Breast epithelium (tissue), 3 donors: ENCODE data around the gene CFAP54.

ENCODE experiments used
- CTCF ChIP-seq, 3 donors: fragments of 450-650 bp; IDR thresholded peaks; one replicate each; pipeline ENCODE4 v1.5.1; 2016 to 2017; ENCODE audit warnings: antibody characterized with exemption in 3 of 3, mild to moderate bottlenecking in 3 of 3, moderate library complexity in 3 of 3
- POLR2A ChIP-seq: fragments of 450-650 bp; IDR thresholded peaks from one replicate; pipeline ENCODE4 v1.6.1; 2016; ENCODE audit warnings: antibody characterized with exemption, mild to moderate bottlenecking, moderate library complexity

GRCh38 chr12:96776908-96777307 lies 287.5 kb downstream of the CFAP54 start:
- TF ChIP-seq CTCF (IDR thresholded peaks at IDR 0.05) (no peak), POLR2A (no peak)
